Liver (tissue), 3 donors: ENCODE results near the gene FKRP.
"Not testable (repeated sequence)": the region's sequence is repeated elsewhere in the genome, so short reads cannot be mapped to it uniquely, and the experiment has no call there.

Experiments used
- CTCF ChIP-seq: fragments of 150-350 bp; IDR thresholded peaks from 2 replicates; pipeline ENCODE4 v1.5.1; 2017; ENCODE audit warnings: improper control_type of control experiment, low read depth, low read length; ENCODE audit not compliant: missing input control
- EGR1 ChIP-seq, 2 donors: IDR thresholded peaks; 2 replicates each; pipeline ENCODE4 v1.6.1; 2016 to 2018; ENCODE audit warnings: antibody characterized with exemption in 2 of 2, low read depth in 2 of 2
- HNF4G ChIP-seq: IDR thresholded peaks from 2 replicates; pipeline ENCODE4 v1.6.1; 2016; ENCODE audit warnings: antibody characterized with exemption
- JUND ChIP-seq, 2 donors: IDR thresholded peaks; 2 replicates each; pipeline ENCODE4 v1.6.1; 2016; ENCODE audit warnings: antibody characterized with exemption in 2 of 2
- RAD21 ChIP-seq, 2 donors: IDR thresholded peaks; 2 replicates each; pipeline ENCODE4 v1.6.1; 2016; ENCODE audit warnings: antibody characterized with exemption in 2 of 2, mild to moderate bottlenecking in 2 of 2
- SP1 ChIP-seq: IDR thresholded peaks from 2 replicates; pipeline ENCODE4 v1.6.1; 2018; ENCODE audit warnings: antibody characterized with exemption, mild to moderate bottlenecking
- YY1 ChIP-seq: IDR thresholded peaks from 2 replicates; pipeline ENCODE4 v1.6.1; 2016; ENCODE audit warnings: antibody characterized with exemption, mild to moderate bottlenecking
- donor health status: healthy.
- donor health status: healthy.

GRCh38 chr19:46760897-46761296 lies 15.0 kb downstream of the FKRP start:
- not testable (repeated sequence) for TF ChIP-seq CTCF; EGR1 (IDR thresholded peaks at IDR 0.05; ENCODE audit: low read depth in 2 of 2); JUND (IDR thresholded peaks at IDR 0.05); YY1; RAD21 (IDR thresholded peaks at IDR 0.05); HNF4G; SP1
